Measurements from ENCODE around the gene ANGPTL4. TPM values are rescaled to one million over a fixed set of nuclear protein-coding genes. Genes with fewer than 3 reads are reported as not detected.

The ANGPTL4 gene
- total and polyA plus RNA-seq, 2 of the 13 experiments (the other 11 are each of a cell fraction or from before 2014, with no cell fraction given), result 0.80 to 21.7 TPM

- TF ChIP-seq ZNF609 (CRISPR knock-in tag; IDR thresholded peaks at IDR 0.05; ENCODE audit: borderline replicate concordance) (no peak), THAP7 (CRISPR knock-in tag; IDR thresholded peaks at IDR 0.05) (no peak), ZNF407 (CRISPR knock-in tag; IDR thresholded peaks at IDR 0.05; ENCODE audit: not compliant biosample characterization) (no peak), KDM2A (CRISPR knock-in tag; IDR thresholded peaks at IDR 0.05; ENCODE audit: borderline replicate concordance, low read depth) (peak; percentile 39; the same call in 1 of the 2 replicates), POGZ (CRISPR knock-in tag; IDR thresholded peaks at IDR 0.05) (peak; percentile 4; the same call in 1 of the 2 replicates), ZNF530 (CRISPR knock-in tag; IDR thresholded peaks at IDR 0.05; ENCODE audit: low read depth) (no peak), RBAK (CRISPR knock-in tag; IDR thresholded peaks at IDR 0.05) (no peak), KDM5B (CRISPR knock-in tag; IDR thresholded peaks at IDR 0.05; ENCODE audit: borderline replicate concordance) (peak; percentile 30; the same call in 1 of the 2 replicates), HOXA7 (CRISPR knock-in tag; IDR thresholded peaks at IDR 0.05) (no peak)
- TF ChIP-seq, protein P1, sequence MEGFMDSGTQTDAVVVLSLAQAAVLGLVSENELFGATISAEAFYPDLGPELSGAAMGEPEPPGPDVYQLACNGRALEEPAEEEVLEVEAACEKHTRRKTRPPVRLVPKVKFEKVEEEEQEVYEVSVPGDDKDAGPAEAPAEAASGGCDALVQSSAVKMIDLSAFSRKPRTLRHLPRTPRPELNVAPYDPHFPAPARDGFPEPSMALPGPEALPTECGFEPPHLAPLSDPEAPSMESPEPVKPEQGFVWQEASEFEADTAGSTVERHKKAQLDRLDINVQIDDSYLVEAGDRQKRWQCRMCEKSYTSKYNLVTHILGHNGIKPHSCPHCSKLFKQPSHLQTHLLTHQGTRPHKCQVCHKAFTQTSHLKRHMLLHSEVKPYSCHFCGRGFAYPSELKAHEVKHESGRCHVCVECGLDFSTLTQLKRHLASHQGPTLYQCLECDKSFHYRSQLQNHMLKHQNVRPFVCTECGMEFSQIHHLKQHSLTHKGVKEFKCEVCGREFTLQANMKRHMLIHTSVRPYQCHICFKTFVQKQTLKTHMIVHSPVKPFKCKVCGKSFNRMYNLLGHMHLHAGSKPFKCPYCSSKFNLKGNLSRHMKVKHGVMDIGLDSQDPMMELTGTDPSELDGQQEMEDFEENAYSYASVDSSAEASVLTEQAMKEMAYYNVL (CRISPR knock-in tag; IDR thresholded peaks at IDR 0.05; ENCODE audit: borderline replicate concordance), result 0 out of 2 replicates have a peak, but pooled peaks have one; percentile 23
These were observed 26.1 kb downstream of the ANGPTL4 start, which contains the start of gene RAB11B (continued) for GRCh38 chr19:8389891-8390616.
